Trophoblast cell (in vitro differentiated cells and primary cell): Measurements from ENCODE around the gene C6orf136.

Experiments
- DNase-seq, 2 donors: peaks; one replicate each; pipeline ENCODE4 v3.0.0-alpha.2; 2016
- H2AFZ ChIP-seq: 2 replicates; pipeline ENCODE4 v1.6.1; 2013; ENCODE audit warnings: low read length, moderate library complexity, mild to moderate bottlenecking; ENCODE audit not compliant: insufficient read depth, poor library complexity
- H2AK5ac ChIP-seq: 2 replicates; pipeline ENCODE4 v1.6.1; 2013; ENCODE audit warnings: mild to moderate bottlenecking, low read length
- H2BK120ac ChIP-seq: 2 replicates; pipeline ENCODE4 v1.6.1; 2013; ENCODE audit warnings: low read length, mild to moderate bottlenecking, moderate library complexity; ENCODE audit not compliant: insufficient read depth, poor library complexity
- H2BK12ac ChIP-seq: 2 replicates; pipeline ENCODE4 v1.6.1; 2013; ENCODE audit warnings: mild to moderate bottlenecking, low read length, moderate library complexity
- H2BK5ac ChIP-seq: 2 replicates; pipeline ENCODE4 v1.6.1; 2013; ENCODE audit warnings: low read length, low read depth, moderate library complexity, mild to moderate bottlenecking; ENCODE audit not compliant: poor library complexity
- H3K14ac ChIP-seq: 2 replicates; pipeline ENCODE4 v1.6.1; 2013; ENCODE audit warnings: mild to moderate bottlenecking, low read length
- H3K18ac ChIP-seq: 2 replicates; pipeline ENCODE4 v1.6.1; 2013; ENCODE audit warnings: mild to moderate bottlenecking, low read length
- H3K23ac ChIP-seq: 2 replicates; pipeline ENCODE4 v1.6.1; 2013; ENCODE audit warnings: low read length
- H3K27ac ChIP-seq: 2 replicates; pipeline ENCODE4 v1.5.1; 2013; ENCODE audit warnings: low read depth, mild to moderate bottlenecking, inconsistent platforms, low read length, moderate library complexity
- H3K27me3 ChIP-seq: 2 replicates; pipeline ENCODE4 v1.6.1; 2013; ENCODE audit warnings: inconsistent platforms, mild to moderate bottlenecking, low read length, moderate library complexity; ENCODE audit not compliant: insufficient read depth
- H3K36me3 ChIP-seq, 2 experiments: 1 replicate in 1 of 2; 2 replicates in 1 of 2; pipeline ENCODE4 v1.6.1; 2013; ENCODE audit warnings: low read length in 2 of 2, mild to moderate bottlenecking in 2 of 2, moderate library complexity in 1 of 2; ENCODE audit not compliant: insufficient read depth in 2 of 2, control insufficient read depth in 1 of 2
- H3K4ac ChIP-seq: 2 replicates; pipeline ENCODE4 v1.6.1; 2013; ENCODE audit warnings: low read depth, mild to moderate bottlenecking, low read length, moderate library complexity
- H3K4me1 ChIP-seq, 2 experiments: 1 replicate in 1 of 2; 2 replicates in 1 of 2; pipeline ENCODE4 v1.6.1; 2013; ENCODE audit warnings: low read length in 2 of 2, mild to moderate bottlenecking in 2 of 2, moderate library complexity in 1 of 2; ENCODE audit not compliant: insufficient read depth in 2 of 2, control insufficient read depth in 1 of 2
- H3K4me2 ChIP-seq: 2 replicates; pipeline ENCODE4 v1.6.1; 2013; ENCODE audit warnings: inconsistent platforms, mild to moderate bottlenecking, low read length, moderate library complexity
- H3K4me3 ChIP-seq: 2 replicates; pipeline ENCODE4 v1.5.1; 2013; ENCODE audit warnings: mild to moderate bottlenecking, low read depth, low read length, inconsistent platforms
- H3K79me1 ChIP-seq: one replicate; pipeline ENCODE4 v1.6.1; 2013; ENCODE audit warnings: low read length
- H3K79me2 ChIP-seq: 2 replicates; pipeline ENCODE4 v1.6.1; 2013; ENCODE audit warnings: low read length, mild to moderate bottlenecking; ENCODE audit not compliant: control insufficient read depth, insufficient read depth, poor library complexity
- H3K9ac ChIP-seq: 2 replicates; pipeline ENCODE4 v1.6.1; 2013; ENCODE audit warnings: mild to moderate bottlenecking, low read length
- H3K9me3 ChIP-seq: 2 replicates; pipeline ENCODE4 v1.6.1; 2013; ENCODE audit warnings: low read depth, mild to moderate bottlenecking, control low read depth, inconsistent platforms, low read length; ENCODE audit not compliant: insufficient read depth
- H4K12ac ChIP-seq: 2 replicates; pipeline ENCODE4 v1.6.1; 2013; ENCODE audit warnings: low read depth, mild to moderate bottlenecking, low read length, moderate library complexity
- H4K8ac ChIP-seq: 2 replicates; pipeline ENCODE4 v1.6.1; 2013; ENCODE audit warnings: low read depth, mild to moderate bottlenecking, low read length, moderate library complexity
- H4K91ac ChIP-seq: one replicate; pipeline ENCODE4 v1.6.1; 2013; ENCODE audit warnings: low read depth, mild to moderate bottlenecking, low read length, moderate library complexity
- WGBS: extraction: QIAGEN DNeasy Blood & Tissue Kit; methylation state at CpG from one replicate; pipeline ENCODE4 v1.1.7; 2013; ENCODE audit warnings: missing lambda C conversion rate; ENCODE audit not compliant: insufficient read length, insufficient coverage; ENCODE audit errors: extremely low coverage; 5-methylcytosine and 5-hydroxymethylcytosine counted together

Gene C6orf136

GRCh38 chr6:30683980-30684338 lies 37.0 kb downstream of the C6orf136 start:
- no CpG with 5 or more reads among the region's 2 CpGs for WGBS
- DNase-seq = no peak
- Histone ChIP-seq H4K12ac (no peak overlapping the region), H3K4me2 (peak overlapping the region; percentile 77), H3K79me2 (peaks cover 40% of the 10 kb centered on the region), H4K8ac (no peak overlapping the region), H3K79me1 (peaks cover 31% of the 10 kb centered on the region), H3K18ac (no peak overlapping the region), H3K9me3 (peaks cover 1% of the 10 kb centered on the region), H4K91ac (no peak overlapping the region), H3K27ac (peak overlapping the region; percentile 81), H2BK120ac (no peak overlapping the region), H3K36me3 (peaks cover 11 to 25% of the 10 kb centered on the region in 2 experiments), H3K14ac (peak overlapping the region; percentile 50), H3K4me3 (peak overlapping the region; percentile 60), H2BK5ac (peak overlapping the region; percentile 5), H2AFZ (no peak overlapping the region), H3K27me3 (no peaks in the 10 kb centered on the region), H2AK5ac (no peak overlapping the region), H2BK12ac (no peak overlapping the region), H3K4me1 (peaks cover 37 to 44% of the 10 kb centered on the region in 2 experiments), H3K23ac (no peak overlapping the region), H3K9ac (peak overlapping the region; percentile 14), H3K4ac (peak overlapping the region; percentile 82)

- H4K91ac ChIP-seq = peak overlapping the region; percentile 60
- H3K36me3 ChIP-seq = peaks cover 11 to 25% of the 10 kb centered on the region in 2 experiments
- peak overlapping the region; percentile 43 for H4K12ac ChIP-seq
- H3K79me2 ChIP-seq = peaks cover 40% of the 10 kb centered on the region
- DNase-seq = no peak
- peak overlapping the region; percentile 50 for H4K8ac ChIP-seq
- H3K79me1 ChIP-seq = peaks cover 31% of the 10 kb centered on the region
- no peak overlapping the region for H2AK5ac ChIP-seq
- peak overlapping the region; percentile 48 for H3K14ac ChIP-seq
- peak overlapping the region; percentile 77 for H3K4me2 ChIP-seq
- peaks cover 37 to 44% of the 10 kb centered on the region in 2 experiments for H3K4me1 ChIP-seq
- peak overlapping the region; percentile 58 for H3K18ac ChIP-seq
- H2AFZ ChIP-seq = no peak overlapping the region
- H3K9me3 ChIP-seq = peaks cover 1% of the 10 kb centered on the region
- peak overlapping the region; percentile 32 for H3K4me3 ChIP-seq
- H3K27me3 ChIP-seq = no peaks in the 10 kb centered on the region
- H2BK120ac ChIP-seq = peak overlapping the region; percentile 39
- peak overlapping the region; percentile 82 for H3K4ac ChIP-seq
- WGBS = no CpG with 5 or more reads among the region's 21 CpGs
- peak overlapping the region; percentile 33 for H2BK12ac ChIP-seq
- H2BK5ac ChIP-seq = peak overlapping the region; percentile 59
- H3K23ac ChIP-seq = no peak overlapping the region
- H3K9ac ChIP-seq = peak overlapping the region; percentile 16
- H3K27ac ChIP-seq = peak overlapping the region; percentile 35
Measured at GRCh38 chr6:30684386-30685156, 37.6 kb downstream of the C6orf136 start.

- Histone ChIP-seq H3K14ac (peak overlapping the region; percentile 86), H4K91ac (peak overlapping the region; percentile 95), H2AK5ac (peak overlapping the region; percentile 30), H3K79me1 (peaks cover 31% of the 10 kb centered on the region), H3K4me3 (peak overlapping the region; percentile 76), H3K27me3 (no peaks in the 10 kb centered on the region), H3K23ac (no peak overlapping the region), H3K9ac (no peak overlapping the region), H2BK5ac (peak overlapping the region; percentile 42), H2BK120ac (peak overlapping the region; percentile 39), H3K27ac (peak overlapping the region; percentile 35), H2BK12ac (peak overlapping the region; percentile 33), H3K36me3 (peaks cover 11 to 17% of the 10 kb centered on the region in 2 experiments), H3K4me2 (peak overlapping the region; percentile 72), H3K9me3 (peaks cover 1% of the 10 kb centered on the region), H4K8ac (peak overlapping the region; percentile 58), H3K4ac (peak overlapping the region; percentile 40), H2AFZ (peak overlapping the region; percentile 18), H3K4me1 (peaks cover 38 to 50% of the 10 kb centered on the region in 2 experiments), H3K79me2 (peaks cover 40% of the 10 kb centered on the region), H4K12ac (peak overlapping the region; percentile 43), H3K18ac (peak overlapping the region; percentile 26)
- WGBS = no CpG with 5 or more reads among the region's 29 CpGs
- no peak for DNase-seq
Measured at GRCh38 chr6:30685157-30686008, 38.5 kb downstream of the C6orf136 start.
